Measurements from ENCODE around the gene SUSD3. TPM values are rescaled to one million over a fixed set of nuclear protein-coding genes. Genes with fewer than 3 reads are reported as not detected.

SUSD3 gene
- total RNA-seq, 1 experiment from 2014 or later = 9.0 TPM

- Mint-ChIP-seq H3K27ac (no peak overlapping the region; a peak in 2 of 7 replicates), H3K9me3 (no peaks in the 10 kb centered on the region), H3K27me3 (ENCODE audit: low read depth) (no peaks in the 10 kb centered on the region; the same call in 1 of the 2 replicates), H3K36me3 (ENCODE audit: insufficient read depth in 1 of 3, low read depth in 3 of 3) (peaks cover 0 to 2% (median 0%) of the 10 kb centered on the region in 3 experiments; a peak in 2 of 7 replicates), H3K4me1 (peaks cover 15 to 20% of the 10 kb centered on the region in 2 experiments), H3K4me3 (no peak overlapping the region)
- Histone ChIP-seq H3K27me3 (ENCODE audit: insufficient read depth, low read length) (no peaks in the 10 kb centered on the region), H3K4ac (ENCODE audit: low read depth, low read length) (no peak overlapping the region), H3K27ac (ENCODE audit: insufficient read length, low read depth, low read length) (no peak overlapping the region), H2AFZ (ENCODE audit: low read length) (no peak overlapping the region), H2BK20ac (ENCODE audit: low read depth, low read length, poor library complexity, severe bottlenecking) (no peak overlapping the region), H3K4me1 (ENCODE audit: insufficient read depth, low read length) (no peaks in the 10 kb centered on the region), H3K9ac (ENCODE audit: extremely low read depth, insufficient read length, low read length) (no peak overlapping the region), H3K56ac (ENCODE audit: insufficient read length, low read depth, low read length) (no peak overlapping the region), H3K23ac (ENCODE audit: insufficient read length, low read depth, low read length) (no peak overlapping the region), H4K91ac (ENCODE audit: insufficient read length, low read depth, low read length) (no peak overlapping the region), H3K23me2 (ENCODE audit: insufficient read length, low read depth, low read length, poor library complexity, severe bottlenecking) (no peaks in the 10 kb centered on the region), H4K5ac (ENCODE audit: insufficient read length, low read depth, low read length) (no peak overlapping the region), H3K14ac (ENCODE audit: insufficient read depth, low read length) (no peak overlapping the region), H2BK120ac (ENCODE audit: low read depth, low read length, poor library complexity, severe bottlenecking) (no peak overlapping the region), H2AK5ac (ENCODE audit: insufficient read length, low read length) (no peak overlapping the region), H3K4me2 (ENCODE audit: insufficient read depth, insufficient read length, low read length) (no peak overlapping the region), H3K79me1 (ENCODE audit: insufficient read depth, low read depth, low read length, poor library complexity, severe bottlenecking) (no peaks in the 10 kb centered on the region), H2BK15ac (ENCODE audit: low read depth, low read length) (no peak overlapping the region), H3T11ph (ENCODE audit: low read length) (no peak overlapping the region), H3K18ac (ENCODE audit: insufficient read length, low read depth, low read length) (no peak overlapping the region), H3K79me2 (ENCODE audit: insufficient read depth, low read length) (no peaks in the 10 kb centered on the region), H4K20me1 (ENCODE audit: control insufficient read depth, insufficient read depth, insufficient read length) (no peaks in the 10 kb centered on the region), H2BK5ac (ENCODE audit: insufficient read length, low read length) (no peak overlapping the region), H4K8ac (replicated peaks; ENCODE audit: insufficient read length, low read depth, low read length) (no peak overlapping the region), H2BK12ac (ENCODE audit: insufficient read length, low read depth, low read length) (no peak overlapping the region), H3K9me3 (ENCODE audit: control insufficient read depth, low read depth, low read length) (no peaks in the 10 kb centered on the region)
- no CpG with 5 or more reads among the region's 14 CpGs for WGBS (ENCODE audit: extremely low coverage, insufficient read length, low lambda C conversion rate)
- TF ChIP-seq CTCF (conservative IDR thresholded peaks at IDR 0.05) = no peak
- peak; percentile 25 for DNase-seq
Observed at GRCh38 chr9:93012963-93013855, 45.3 kb upstream of the SUSD3 start.

All from H9 (cell line).